PC-3 (cell line): ENCODE data around the gene IL17RA. TPM values are rescaled to one million over a fixed set of nuclear protein-coding genes. Genes with fewer than 3 reads are reported as not detected.
"Not testable (repeated sequence)": the region's sequence is repeated elsewhere in the genome, so short reads cannot be mapped to it uniquely, and the experiment has no call there.

ENCODE experiments used
- ATAC-seq: fragments of 200-7000 bp; cut with Tn5 transposase; 2 replicates; pipeline ENCODE4 v1.9.1; 2020; ENCODE audit warnings: mild to moderate bottlenecking, moderate library complexity
- BruUV-seq: library from RNA; stranded (reverse); fragments of 400-500 nt; replicated peaks from 2 replicates; lab custom pipeline; 2021; lab: Mats Ljungman, UMichigan
- CTCF ChIA-PET: fragments of 300-600 bp; sonication (Branson Sonifier 250); formaldehyde crosslinking; loops from one replicate; lab custom pipeline; 2022; ENCODE audit warnings: antibody characterized with exemption; lab: Charles Lee
- POLR2A ChIA-PET: fragments of 300-600 bp; sonication (Branson Sonifier 250); formaldehyde crosslinking; loops from one replicate; lab custom pipeline; 2022; ENCODE audit warnings: antibody characterized with exemption; ENCODE audit not compliant: unreplicated experiment; lab: Charles Lee
- DNase-seq: peaks from one replicate; pipeline ENCODE4 v3.0.0-alpha.2; 2015
- H2AFZ ChIP-seq: fragments of 300-600 bp; sonication (generic); 2 replicates; pipeline ENCODE4 v1.6.0; 2016; ENCODE audit warnings: antibody characterized with exemption, low read length
- H3F3A ChIP-seq: fragments of 300-600 bp; sonication (generic); one replicate; pipeline ENCODE4 v1.6.0; 2017; ENCODE audit warnings: antibody characterized with exemption, low read length, control low read depth, mild to moderate bottlenecking; ENCODE audit not compliant: unreplicated experiment
- H3K27ac ChIP-seq: fragments of 300-600 bp; sonication (generic); 2 replicates; pipeline ENCODE4 v1.5.1; 2016; ENCODE audit warnings: mild to moderate bottlenecking, low read length
- H3K27me3 ChIP-seq: fragments of 300-600 bp; sonication (generic); 2 replicates; pipeline ENCODE4 v1.6.1; 2016; ENCODE audit warnings: low read length, mixed read lengths
- H3K36me3 ChIP-seq: fragments of 300-600 bp; sonication (generic); 2 replicates; pipeline ENCODE4 v1.6.1; 2016; ENCODE audit warnings: low read depth, mixed run types, low read length, mixed read lengths
- H3K4me1 ChIP-seq: fragments of 300-600 bp; sonication (generic); 2 replicates; pipeline ENCODE4 v1.5.1; 2016; ENCODE audit warnings: low read length; ENCODE audit not compliant: insufficient read depth
- H3K4me2 ChIP-seq: fragments of 300-600 bp; sonication (generic); 2 replicates; pipeline ENCODE4 v1.6.0; 2016; ENCODE audit warnings: low read length
- H3K4me3 ChIP-seq: fragments of 300-600 bp; sonication (generic); 2 replicates; pipeline ENCODE4 v1.5.1; 2016; ENCODE audit warnings: mild to moderate bottlenecking, low read length, mixed read lengths
- H3K79me2 ChIP-seq: fragments of 300-600 bp; sonication (generic); 2 replicates; pipeline ENCODE4 v1.6.1; 2017; ENCODE audit warnings: low read length, mixed read lengths
- H3K9ac ChIP-seq: fragments of 300-600 bp; sonication (generic); 2 replicates; pipeline ENCODE4 v1.6.0; 2016; ENCODE audit warnings: mild to moderate bottlenecking, low read length
- H3K9me2 ChIP-seq: fragments of 300-600 bp; sonication (generic); replicated peaks from 2 replicates; pipeline ENCODE4 v1.6.1; 2016; ENCODE audit warnings: mixed run types, low read length, mixed read lengths
- H3K9me3 ChIP-seq: fragments of 300-600 bp; sonication (generic); 2 replicates; pipeline ENCODE4 v1.6.1; 2016; ENCODE audit warnings: low read length, mixed read lengths
- H4K20me1 ChIP-seq: fragments of 300-600 bp; sonication (generic); 2 replicates; pipeline ENCODE4 v1.6.1; 2016; ENCODE audit warnings: low read length, mixed read lengths
- CTCF ChIP-seq: fragments of 300-600 bp; sonication (generic); conservative IDR thresholded peaks from 2 replicates; pipeline ENCODE4 v1.5.1; 2017; ENCODE audit warnings: antibody characterized with exemption, low read depth, mild to moderate bottlenecking, low read length
- EZH2 ChIP-seq: fragments of 300-600 bp; sonication (generic); IDR thresholded peaks from one replicate; pipeline ENCODE4 v1.6.1; 2017; ENCODE audit warnings: antibody characterized with exemption, mild to moderate bottlenecking, low read length; ENCODE audit not compliant: unreplicated experiment
- EZH2phosphoT487 ChIP-seq: fragments of 300-600 bp; sonication (generic); IDR thresholded peaks from 2 replicates; pipeline ENCODE4 v1.6.1; 2018; ENCODE audit warnings: mild to moderate bottlenecking, antibody characterized with exemption, low read length, borderline replicate concordance
- intact Hi-C: fragments of 100-400 bp; cut with micrococcal nuclease; formaldehyde crosslinking; loops from 2 replicates; pipeline ENCODE4 v1.9.0; 2023
- total RNA-seq: library from RNA; depleted of rRNA; stranded (reverse); fragments of >200 nt; gene quantifications from 2 replicates; pipeline ENCODE4 v1.2.3, GENCODE V29; 2014

Gene IL17RA
- total RNA-seq, 1 experiment from 2014 or later = 5.9 TPM

GRCh38 chr22:17036842-17037711 lies 47.7 kb upstream of the IL17RA start:
- intact Hi-C loops, H4K20me1 ChIP-seq, H2AFZ ChIP-seq, H3K9me2 ChIP-seq, DNase-seq, H3K4me2 ChIP-seq, H3K4me1 ChIP-seq, H3F3A ChIP-seq, H3K36me3 ChIP-seq, H3K4me3 ChIP-seq, POLR2A ChIA-PET, H3K9ac ChIP-seq, H3K9me3 ChIP-seq, CTCF ChIA-PET, H3K79me2 ChIP-seq, H3K27ac ChIP-seq, BruUV-seq, H3K27me3 ChIP-seq: not testable (repeated sequence)
- peak; percentile 96 for ATAC-seq

GRCh38 chr22:17043521-17043920 lies 41.3 kb upstream of the IL17RA start:
- H3K4me2 ChIP-seq = no peak overlapping the region
- no peaks in the 10 kb centered on the region for H3K36me3 ChIP-seq
- no peaks in the 10 kb centered on the region for H3K79me2 ChIP-seq
- H3K9me2 ChIP-seq = no peaks in the 10 kb centered on the region
- no peak for ATAC-seq
- H3K27me3 ChIP-seq = no peaks in the 10 kb centered on the region
- no TSS peak for BruUV-seq
- CTCF ChIA-PET = no interaction called here
- intact Hi-C loops = no loop called here
- H3K9ac ChIP-seq = no peak overlapping the region
- POLR2A ChIA-PET = no interaction called here
- H3K4me1 ChIP-seq = no peaks in the 10 kb centered on the region
- H2AFZ ChIP-seq = no peak overlapping the region
- no peak overlapping the region for H3K27ac ChIP-seq
- H4K20me1 ChIP-seq = no peaks in the 10 kb centered on the region
- TF ChIP-seq CTCF (no peak), EZH2phosphoT487 (no peak), EZH2 (no peak)
- no peaks in the 10 kb centered on the region for H3F3A ChIP-seq
- H3K9me3 ChIP-seq = no peaks in the 10 kb centered on the region
- no peak for DNase-seq
- H3K4me3 ChIP-seq = no peak overlapping the region

GRCh38 chr22:17046566-17047348 lies 38.0 kb upstream of the IL17RA start:
- ATAC-seq = no peak
- Histone ChIP-seq H3K36me3 (no peaks in the 10 kb centered on the region), H3K27ac (no peak overlapping the region), H3K4me2 (no peak overlapping the region), H3K27me3 (no peaks in the 10 kb centered on the region), H3K79me2 (no peaks in the 10 kb centered on the region), H3K9me3 (no peaks in the 10 kb centered on the region), H3K9ac (no peak overlapping the region), H2AFZ (no peak overlapping the region), H4K20me1 (no peaks in the 10 kb centered on the region), H3K4me1 (no peaks in the 10 kb centered on the region), H3K9me2 (no peaks in the 10 kb centered on the region), H3K4me3 (no peak overlapping the region), H3F3A (no peaks in the 10 kb centered on the region)
- no TSS peak for BruUV-seq
- no peak for DNase-seq
- ChIA-PET POLR2A (no interaction called here), CTCF (no interaction called here)
- intact Hi-C loops = no loop called here
- TF ChIP-seq EZH2phosphoT487 = no peak
- TF ChIP-seq EZH2 = no peak
- no peak for TF ChIP-seq CTCF
